Measurements from ENCODE around the gene ARHGAP4.

- TF ChIP-seq, protein P1, sequence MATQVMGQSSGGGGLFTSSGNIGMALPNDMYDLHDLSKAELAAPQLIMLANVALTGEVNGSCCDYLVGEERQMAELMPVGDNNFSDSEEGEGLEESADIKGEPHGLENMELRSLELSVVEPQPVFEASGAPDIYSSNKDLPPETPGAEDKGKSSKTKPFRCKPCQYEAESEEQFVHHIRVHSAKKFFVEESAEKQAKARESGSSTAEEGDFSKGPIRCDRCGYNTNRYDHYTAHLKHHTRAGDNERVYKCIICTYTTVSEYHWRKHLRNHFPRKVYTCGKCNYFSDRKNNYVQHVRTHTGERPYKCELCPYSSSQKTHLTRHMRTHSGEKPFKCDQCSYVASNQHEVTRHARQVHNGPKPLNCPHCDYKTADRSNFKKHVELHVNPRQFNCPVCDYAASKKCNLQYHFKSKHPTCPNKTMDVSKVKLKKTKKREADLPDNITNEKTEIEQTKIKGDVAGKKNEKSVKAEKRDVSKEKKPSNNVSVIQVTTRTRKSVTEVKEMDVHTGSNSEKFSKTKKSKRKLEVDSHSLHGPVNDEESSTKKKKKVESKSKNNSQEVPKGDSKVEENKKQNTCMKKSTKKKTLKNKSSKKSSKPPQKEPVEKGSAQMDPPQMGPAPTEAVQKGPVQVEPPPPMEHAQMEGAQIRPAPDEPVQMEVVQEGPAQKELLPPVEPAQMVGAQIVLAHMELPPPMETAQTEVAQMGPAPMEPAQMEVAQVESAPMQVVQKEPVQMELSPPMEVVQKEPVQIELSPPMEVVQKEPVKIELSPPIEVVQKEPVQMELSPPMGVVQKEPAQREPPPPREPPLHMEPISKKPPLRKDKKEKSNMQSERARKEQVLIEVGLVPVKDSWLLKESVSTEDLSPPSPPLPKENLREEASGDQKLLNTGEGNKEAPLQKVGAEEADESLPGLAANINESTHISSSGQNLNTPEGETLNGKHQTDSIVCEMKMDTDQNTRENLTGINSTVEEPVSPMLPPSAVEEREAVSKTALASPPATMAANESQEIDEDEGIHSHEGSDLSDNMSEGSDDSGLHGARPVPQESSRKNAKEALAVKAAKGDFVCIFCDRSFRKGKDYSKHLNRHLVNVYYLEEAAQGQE (IDR thresholded peaks at IDR 0.05; ENCODE audit: low read depth) = no peak
- no peak for TF ChIP-seq EGR1 (IDR thresholded peaks at IDR 0.05; ENCODE audit: low read depth)
- TF ChIP-seq, protein P2, sequence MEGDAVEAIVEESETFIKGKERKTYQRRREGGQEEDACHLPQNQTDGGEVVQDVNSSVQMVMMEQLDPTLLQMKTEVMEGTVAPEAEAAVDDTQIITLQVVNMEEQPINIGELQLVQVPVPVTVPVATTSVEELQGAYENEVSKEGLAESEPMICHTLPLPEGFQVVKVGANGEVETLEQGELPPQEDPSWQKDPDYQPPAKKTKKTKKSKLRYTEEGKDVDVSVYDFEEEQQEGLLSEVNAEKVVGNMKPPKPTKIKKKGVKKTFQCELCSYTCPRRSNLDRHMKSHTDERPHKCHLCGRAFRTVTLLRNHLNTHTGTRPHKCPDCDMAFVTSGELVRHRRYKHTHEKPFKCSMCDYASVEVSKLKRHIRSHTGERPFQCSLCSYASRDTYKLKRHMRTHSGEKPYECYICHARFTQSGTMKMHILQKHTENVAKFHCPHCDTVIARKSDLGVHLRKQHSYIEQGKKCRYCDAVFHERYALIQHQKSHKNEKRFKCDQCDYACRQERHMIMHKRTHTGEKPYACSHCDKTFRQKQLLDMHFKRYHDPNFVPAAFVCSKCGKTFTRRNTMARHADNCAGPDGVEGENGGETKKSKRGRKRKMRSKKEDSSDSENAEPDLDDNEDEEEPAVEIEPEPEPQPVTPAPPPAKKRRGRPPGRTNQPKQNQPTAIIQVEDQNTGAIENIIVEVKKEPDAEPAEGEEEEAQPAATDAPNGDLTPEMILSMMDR (IDR thresholded peaks at IDR 0.05 in 2 of 3, conservative IDR thresholded peaks at IDR 0.05 in 1 of 3; ENCODE audit: borderline replicate concordance in 1 of 3, insufficient read depth in 1 of 3, low read depth in 2 of 3, low read length in 2 of 3) = no peak
- TF ChIP-seq POLR2A (IDR thresholded peaks at IDR 0.05; ENCODE audit: borderline replicate concordance, extremely low read depth, insufficient read depth, insufficient read length) = no peak
- no peak for TF ChIP-seq EZH2 (IDR thresholded peaks at IDR 0.05)
Measured at GRCh38 chrX:153953892-153954557, 28.0 kb upstream of the ARHGAP4 start.
